PC-3 (cell line): ENCODE results near the gene RHBDD2.

ENCODE experiments used
- EZH2 ChIP-seq: fragments of 300-600 bp; sonication (generic); IDR thresholded peaks from one replicate; pipeline ENCODE4 v1.6.1; 2017; ENCODE audit warnings: antibody characterized with exemption, mild to moderate bottlenecking, low read length; ENCODE audit not compliant: unreplicated experiment
- TF ChIP-seq, protein P1 (sequence below): fragments of 300-600 bp; sonication (generic); conservative IDR thresholded peaks from 2 replicates; pipeline ENCODE4 v1.5.1; 2017; ENCODE audit warnings: antibody characterized with exemption, low read depth, mild to moderate bottlenecking, low read length

DNA sequence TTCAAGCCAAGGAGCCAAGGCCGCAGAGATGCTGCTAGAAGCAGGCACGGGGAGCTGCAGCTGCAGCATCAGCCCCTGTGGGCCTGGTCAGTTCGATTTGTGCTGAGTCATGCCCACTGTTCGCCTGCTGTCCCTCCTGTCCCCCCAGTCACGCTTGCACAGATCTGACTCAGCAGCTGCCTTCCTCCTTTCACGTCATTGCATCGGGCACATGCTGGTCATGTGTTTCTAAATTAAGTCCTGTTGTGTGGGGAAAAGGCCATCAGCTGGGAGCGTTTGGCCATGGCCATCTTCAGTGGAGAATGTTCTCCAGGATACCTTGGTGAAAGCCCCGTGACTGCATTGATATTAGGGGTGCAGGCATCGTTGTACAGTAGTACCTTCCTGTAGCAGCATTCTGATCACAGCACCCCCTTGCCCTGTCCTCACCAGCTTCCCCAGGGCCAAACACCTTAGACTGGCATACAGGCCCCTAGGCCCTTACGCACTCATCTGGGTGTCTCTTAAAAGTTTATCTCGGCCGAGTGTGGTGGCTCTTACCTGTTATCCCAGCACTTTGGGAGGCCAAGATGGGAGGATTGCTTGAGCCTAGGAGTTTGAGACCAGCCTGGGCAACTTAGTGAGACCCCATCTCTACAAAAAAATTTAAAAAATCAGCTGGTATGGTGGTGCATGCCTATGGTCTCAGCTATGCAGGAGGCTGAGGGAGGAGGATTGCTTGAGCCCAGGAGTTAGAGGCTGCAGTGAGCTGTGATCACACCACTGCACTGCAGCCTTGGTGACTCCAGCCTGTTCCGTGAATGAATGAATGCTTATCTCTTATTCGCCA lies 59.3 kb downstream of the RHBDD2 start:
- TF ChIP-seq, protein P1, sequence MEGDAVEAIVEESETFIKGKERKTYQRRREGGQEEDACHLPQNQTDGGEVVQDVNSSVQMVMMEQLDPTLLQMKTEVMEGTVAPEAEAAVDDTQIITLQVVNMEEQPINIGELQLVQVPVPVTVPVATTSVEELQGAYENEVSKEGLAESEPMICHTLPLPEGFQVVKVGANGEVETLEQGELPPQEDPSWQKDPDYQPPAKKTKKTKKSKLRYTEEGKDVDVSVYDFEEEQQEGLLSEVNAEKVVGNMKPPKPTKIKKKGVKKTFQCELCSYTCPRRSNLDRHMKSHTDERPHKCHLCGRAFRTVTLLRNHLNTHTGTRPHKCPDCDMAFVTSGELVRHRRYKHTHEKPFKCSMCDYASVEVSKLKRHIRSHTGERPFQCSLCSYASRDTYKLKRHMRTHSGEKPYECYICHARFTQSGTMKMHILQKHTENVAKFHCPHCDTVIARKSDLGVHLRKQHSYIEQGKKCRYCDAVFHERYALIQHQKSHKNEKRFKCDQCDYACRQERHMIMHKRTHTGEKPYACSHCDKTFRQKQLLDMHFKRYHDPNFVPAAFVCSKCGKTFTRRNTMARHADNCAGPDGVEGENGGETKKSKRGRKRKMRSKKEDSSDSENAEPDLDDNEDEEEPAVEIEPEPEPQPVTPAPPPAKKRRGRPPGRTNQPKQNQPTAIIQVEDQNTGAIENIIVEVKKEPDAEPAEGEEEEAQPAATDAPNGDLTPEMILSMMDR = no peak
- no peak for TF ChIP-seq EZH2
